GM19372 (cell line): ENCODE measurements around the gene FUT1.
"Not testable (repeated sequence)": the region's sequence is repeated elsewhere in the genome, so short reads cannot be mapped to it uniquely, and the experiment has no call there.

ENCODE experiments used
- ATAC-seq: cut with Tn5 transposase; IDR thresholded peaks from one replicate; pipeline ENCODE4 v1.9.1; 2021; ENCODE audit warnings: mild to moderate bottlenecking, low read depth, moderate library complexity; ENCODE audit not compliant: unreplicated experiment

Gene FUT1

DNA sequence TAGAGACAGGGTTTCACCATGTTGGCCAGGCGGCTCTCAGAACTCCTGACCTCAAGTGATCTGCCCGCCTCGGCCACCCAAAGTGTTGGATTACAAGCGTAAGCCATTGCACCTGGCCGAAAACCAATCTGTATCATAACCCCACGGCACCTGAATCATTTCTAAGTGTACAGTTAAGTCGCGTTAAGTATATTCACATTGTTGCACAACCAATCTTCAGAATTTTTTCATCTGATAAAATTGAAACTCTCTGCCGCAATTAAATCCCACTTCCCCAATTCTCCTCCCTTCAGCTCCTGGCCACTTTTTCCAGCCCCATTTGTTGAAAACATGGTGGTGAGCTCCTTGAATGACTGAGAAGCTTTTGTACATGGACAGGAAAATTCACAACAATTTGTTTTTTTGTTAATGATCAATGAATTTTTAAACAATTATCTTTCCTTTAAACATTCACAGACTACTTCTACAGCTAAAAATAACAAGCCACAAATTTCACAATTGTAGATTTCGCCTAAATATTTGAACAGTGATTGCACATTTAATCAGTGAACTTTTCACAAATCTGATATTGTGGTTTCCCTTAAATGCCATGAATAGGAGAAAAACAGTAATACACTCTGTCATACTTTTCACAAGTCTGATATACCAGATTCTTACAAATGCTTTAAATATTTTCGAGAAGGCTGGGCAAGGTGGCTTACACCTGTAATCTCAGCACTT, 16.7 kb upstream of the FUT1 start:
- ATAC-seq: no peak

DNA sequence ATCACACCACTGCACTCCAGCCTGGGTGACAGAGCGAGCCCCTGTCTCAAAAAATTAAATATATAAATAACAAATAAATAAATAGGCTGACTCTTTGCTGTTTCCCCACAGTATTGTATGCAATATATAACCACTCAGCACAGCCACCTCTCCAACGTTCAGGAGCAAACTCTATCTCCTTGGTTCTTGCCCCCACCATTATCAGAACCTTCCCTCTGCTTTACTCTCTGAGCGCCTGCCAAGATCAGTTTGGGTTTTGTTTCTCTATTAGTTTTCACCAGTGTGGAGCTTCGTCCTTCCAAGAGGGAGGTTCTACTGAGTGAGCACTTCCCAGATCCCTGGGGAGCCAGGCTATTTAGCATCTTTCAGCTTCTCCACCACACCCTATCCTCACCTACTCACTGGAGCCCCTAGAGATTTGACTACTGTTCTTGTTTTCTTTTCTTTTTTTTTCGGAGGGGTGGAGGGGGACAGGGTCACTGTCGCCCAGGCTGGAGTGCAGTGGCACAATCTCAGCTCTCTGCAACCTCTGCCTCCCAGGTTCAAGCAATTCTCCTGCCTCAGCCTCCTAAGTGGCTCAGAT, 15.8 kb upstream of the FUT1 start:
- not testable (repeated sequence) for ATAC-seq

DNA sequence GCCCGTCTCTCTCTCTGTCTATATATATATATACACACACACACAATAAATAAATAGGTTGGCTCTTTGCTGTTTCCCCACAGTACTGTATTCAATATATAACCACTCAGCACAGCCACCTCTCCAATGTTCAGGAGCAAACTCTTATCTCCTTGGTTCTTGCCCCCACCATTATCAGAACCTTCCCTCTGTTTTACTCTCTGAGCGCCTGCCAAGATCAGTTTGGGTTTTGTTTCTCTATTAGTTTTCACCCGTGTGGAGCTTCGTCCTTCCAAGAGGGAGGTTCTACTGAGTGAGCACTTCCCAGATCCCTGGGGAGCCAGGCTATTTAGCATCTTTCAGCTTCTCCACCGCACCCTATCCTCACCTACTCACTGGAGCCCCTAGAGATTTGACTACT, 13.4 kb upstream of the FUT1 start:
- not testable (repeated sequence) for ATAC-seq

DNA sequence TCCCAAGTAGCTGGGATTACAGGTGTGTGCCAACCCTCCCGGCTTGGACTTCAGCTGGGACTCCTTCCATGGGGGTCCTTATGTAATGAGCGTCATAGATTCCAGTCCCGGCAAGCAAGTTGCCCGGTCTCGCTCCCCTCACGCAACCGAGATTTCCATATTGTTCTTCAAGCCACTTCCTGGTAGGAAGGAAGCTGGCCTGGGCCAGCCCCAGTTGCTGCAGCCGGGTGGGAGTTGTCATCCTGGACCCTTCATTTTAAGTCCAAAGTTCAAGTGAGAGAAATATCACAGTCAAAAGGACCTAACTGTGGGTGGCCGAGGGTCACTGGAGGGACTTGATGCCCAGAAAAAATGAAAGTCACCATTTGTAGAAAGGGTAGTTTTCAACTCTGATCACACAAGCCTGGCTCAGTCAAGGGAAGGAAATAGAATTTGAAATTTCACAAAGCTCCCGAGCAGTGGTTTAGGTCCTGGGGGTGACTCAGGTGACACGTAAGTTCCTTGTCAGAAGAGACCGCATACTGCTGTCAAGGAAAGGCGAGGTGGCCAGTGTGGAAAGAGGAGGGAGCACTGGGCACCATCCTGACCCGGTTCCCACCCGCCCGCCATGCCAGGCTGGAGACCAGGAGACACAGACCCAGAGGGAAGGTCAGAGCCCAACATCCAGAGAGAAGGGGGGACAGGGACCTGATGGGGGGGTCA, 8.2 kb upstream of the FUT1 start:
- ATAC-seq: no peak

DNA sequence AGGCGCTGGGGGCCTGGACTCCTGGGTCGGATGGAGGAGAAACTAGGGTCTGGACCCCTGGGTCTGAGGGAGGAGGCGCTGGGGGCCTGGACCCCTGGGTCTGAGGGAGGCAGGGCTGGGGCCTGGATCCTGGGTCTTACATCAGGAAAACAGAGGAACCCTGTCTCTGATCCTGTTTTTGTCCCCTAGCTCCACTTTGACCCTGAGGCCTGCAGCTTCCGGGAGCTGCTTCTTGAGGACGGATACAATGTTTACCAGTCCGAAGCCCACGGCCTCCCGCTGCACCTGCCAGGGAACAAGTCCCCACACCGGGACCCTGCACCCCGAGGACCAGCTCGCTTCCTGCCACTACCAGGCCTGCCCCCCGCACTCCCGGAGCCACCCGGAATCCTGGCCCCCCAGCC, 5.3 kb upstream of the FUT1 start:
- ATAC-seq: no peak

DNA sequence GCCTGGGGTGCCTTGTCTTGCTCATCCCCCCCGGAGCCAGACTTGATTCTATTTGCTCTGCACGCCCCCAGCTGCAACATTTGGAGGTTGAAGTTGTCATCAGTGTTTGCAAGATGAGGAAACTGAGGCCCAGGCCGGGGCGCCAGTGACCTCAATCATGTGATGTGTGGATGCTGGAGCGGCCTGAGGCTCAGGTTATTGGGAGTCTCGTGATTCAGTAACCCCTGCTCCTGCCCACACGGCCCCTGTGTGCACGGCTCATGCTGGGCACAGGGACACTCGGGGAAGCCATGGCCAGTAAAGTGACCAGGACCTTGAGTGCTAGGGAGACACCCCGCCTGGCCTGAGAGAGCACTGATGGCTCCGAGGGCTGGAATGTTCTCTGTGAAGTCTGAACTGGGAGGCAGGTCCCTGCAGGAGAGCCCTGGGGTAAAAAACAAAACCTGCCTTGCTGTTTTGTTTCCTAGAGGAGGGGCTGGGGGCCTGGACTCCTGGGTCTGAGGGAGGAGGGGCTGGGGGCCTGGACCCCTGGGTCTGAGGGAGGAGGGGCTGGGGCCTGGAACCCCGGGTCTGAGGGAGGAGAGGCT, 4.7 kb upstream of the FUT1 start:
- ATAC-seq: no peak

DNA sequence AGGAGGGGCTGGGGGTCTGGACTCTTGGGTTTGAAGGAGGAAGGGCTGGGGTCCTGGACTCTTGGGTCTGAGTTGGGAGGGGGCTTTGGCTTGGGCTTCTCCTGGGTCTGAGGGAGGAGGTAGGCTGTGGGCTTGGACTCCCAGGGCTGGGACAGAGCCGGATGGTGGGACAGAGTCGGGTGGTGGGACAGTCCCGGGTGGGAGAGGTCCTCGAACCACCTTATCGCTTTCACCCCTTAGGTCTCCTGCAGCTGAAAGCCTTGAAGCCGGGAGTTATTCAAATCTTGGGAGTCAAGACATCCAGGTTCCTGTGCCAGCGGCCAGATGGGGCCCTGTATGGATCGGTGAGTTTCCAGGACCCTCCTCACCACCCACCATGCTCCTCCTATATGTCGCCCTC, 4.2 kb upstream of the FUT1 start:
- ATAC-seq: no peak

DNA sequence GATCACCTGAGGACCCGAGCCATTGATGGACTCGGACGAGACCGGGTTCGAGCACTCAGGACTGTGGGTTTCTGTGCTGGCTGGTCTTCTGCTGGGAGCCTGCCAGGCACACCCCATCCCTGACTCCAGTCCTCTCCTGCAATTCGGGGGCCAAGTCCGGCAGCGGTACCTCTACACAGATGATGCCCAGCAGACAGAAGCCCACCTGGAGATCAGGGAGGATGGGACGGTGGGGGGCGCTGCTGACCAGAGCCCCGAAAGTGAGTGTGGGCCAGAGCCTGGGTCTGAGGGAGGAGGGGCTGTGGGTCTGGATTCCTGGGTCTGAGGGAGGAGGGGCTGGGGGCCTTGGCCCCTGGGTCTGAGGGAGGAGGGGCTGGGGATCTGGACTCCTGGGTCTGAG, 3.8 kb upstream of the FUT1 start:
- ATAC-seq: no peak

DNA sequence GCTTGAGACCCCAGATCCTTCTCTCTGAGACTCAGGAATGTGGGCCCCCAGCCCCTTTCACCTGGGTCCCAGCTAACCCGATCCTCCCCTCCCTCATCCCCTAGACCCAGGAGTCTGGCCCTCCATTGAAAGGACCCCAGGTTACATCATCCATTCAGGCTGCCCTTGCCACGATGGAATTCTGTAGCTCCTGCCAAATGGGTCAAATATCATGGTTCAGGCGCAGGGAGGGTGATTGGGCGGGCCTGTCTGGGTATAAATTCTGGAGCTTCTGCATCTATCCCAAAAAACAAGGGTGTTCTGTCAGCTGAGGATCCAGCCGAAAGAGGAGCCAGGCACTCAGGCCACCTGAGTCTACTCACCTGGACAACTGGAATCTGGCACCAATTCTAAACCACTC, 3.3 kb upstream of the FUT1 start:
- ATAC-seq: no peak

DNA sequence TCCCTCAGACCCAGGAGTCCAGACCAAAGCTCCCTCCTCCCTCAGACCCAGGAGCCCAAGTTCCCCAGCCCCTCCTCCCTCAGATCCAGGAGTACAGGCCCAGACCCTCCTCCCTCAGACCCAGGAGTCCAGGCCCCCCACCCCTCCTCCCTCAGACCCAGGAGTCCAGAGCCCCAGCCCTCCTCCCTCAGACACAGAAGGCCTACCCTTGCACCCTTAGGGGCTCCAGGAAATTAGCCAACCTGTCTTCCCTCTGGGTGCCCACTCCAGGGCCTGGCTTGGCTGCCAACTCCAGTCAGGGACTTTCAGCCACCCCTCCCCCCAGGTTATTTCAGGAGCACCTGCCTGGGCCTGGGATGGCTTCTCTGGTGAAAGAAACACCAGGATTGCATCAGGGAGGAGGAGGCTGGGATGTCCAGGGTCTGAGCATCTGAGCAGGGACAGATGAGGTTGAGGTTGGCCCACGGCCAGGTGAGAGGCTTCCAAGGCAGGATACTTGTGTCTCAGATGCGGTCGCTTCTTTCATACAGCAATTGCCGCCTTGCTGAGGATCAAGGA, 2.7 kb upstream of the FUT1 start, which contains the start of gene FGF21:
Gene FGF21, plus strand, starts transcription at position 441 of the 558 bp plus-strand sequence. CDS start 713 bp downstream, outside the sequence.
- ATAC-seq: no peak

DNA sequence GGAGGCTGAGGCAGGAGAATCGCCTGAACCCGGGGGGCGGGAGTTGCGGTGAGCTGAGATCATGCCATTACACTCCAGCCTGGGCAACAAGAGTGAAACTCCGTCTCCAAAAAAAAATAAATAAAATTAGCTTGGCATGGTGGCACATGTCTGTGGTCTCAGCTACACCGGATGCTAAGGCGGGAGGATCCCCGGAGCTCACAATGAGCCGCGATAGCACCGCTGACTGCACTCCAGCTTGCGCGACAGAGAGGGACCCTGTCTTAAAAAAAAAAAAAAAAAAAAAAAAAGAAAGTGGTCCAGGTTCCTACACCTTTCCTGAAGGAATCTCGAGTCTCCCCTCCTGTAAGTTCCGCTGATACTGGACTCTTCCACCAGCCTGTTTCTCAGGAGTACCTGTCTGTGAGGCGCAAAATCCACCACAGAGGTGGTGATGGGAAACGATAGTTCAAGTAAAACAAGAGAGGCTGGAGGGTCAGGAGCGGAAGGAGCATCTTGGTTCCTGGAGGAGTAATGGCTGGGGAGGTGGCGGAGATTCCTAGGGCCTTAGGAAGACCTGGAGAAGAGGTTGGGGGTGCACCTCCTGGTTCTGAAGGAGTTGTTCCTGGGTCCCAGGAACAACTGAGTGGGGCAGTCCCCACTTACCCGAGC, 471 bp downstream of the FUT1 start:
- ATAC-seq: no peak

DNA sequence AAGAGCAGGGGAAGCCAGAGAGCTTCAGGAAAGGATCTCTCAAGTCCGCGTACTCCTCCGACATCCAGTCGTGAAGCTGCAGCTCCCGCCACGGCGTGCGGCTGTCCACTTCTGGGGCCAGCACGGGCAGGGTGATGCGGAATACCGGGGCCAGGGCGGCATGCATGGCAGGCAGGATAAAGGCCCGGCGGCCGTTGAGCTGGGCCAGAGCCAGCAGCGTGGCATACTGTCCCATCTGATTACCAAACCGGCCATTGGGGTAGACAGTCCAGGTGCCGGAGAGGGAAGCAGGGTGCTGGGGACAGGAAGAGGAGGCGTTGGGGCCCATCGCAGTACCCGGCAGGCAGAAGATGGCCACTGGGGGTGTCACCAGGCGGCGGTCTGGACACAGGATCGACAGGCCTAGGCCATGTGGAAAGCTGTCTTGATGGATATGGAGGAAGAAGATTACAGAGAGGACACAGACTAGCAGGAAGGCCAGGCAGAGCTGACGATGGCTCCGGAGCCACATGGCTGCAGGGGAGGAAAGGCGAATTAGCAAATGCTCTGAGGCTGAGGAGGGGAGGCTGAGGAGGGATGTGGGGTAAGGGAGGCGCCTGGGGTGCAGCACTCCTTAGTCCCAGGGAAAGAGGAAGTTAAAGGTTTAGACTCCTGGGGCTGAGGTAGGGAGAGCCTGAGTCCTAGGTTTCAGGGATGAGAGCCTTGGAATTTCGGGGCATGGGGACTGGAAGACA, 1.5 kb downstream of the FUT1 start:
- no peak for ATAC-seq

DNA sequence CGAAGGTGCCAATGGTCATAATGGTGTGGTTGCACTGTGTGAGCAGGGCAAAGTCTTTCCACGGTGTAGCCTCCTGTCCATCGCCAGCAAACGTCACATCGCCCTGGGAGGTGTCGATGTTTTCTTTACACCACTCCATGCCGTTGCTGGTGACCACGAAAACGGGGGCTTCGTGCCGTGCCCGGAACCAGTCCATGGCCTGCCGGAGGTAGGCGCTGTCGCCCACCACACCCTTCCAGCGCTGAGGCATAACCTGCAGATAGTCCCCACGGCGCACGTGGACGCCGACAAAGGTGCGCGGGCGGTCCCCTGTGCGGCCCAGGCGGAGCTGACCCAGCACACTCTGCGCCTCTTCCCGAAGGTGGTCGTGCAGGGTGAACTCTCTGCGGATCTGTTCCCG, 2.1 kb downstream of the FUT1 start:
- ATAC-seq: no peak

DNA sequence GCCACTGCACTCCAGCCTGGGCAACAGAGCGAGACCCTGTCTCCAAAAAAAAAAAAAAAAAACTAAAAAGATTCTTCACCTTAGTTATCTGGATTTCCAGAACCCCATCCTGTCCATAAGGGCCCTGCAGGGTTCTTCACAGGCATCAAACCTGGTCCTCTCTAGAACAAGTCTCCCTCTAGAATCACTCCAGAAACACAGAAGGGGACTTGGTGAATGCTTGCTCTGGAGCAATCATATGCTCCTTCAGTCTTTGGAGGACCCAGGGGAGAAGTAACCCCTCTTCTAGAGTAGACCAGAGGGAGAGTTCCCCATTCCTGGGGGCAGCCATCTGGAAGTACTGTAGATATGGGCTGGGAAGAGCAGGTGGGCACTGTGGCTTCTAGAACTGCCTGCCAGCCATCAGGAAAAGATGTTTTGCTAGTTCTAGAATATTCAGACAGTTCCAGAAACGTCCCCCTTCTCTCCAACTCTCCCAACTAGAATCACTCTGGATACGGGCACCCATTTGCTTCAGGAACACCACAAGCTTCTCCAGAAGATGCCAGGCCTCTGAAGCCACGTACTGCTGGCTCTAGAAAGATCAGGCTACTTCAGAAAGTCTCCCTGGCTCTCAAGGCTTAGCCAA, 2.8 kb downstream of the FUT1 start:
- no peak for ATAC-seq

DNA sequence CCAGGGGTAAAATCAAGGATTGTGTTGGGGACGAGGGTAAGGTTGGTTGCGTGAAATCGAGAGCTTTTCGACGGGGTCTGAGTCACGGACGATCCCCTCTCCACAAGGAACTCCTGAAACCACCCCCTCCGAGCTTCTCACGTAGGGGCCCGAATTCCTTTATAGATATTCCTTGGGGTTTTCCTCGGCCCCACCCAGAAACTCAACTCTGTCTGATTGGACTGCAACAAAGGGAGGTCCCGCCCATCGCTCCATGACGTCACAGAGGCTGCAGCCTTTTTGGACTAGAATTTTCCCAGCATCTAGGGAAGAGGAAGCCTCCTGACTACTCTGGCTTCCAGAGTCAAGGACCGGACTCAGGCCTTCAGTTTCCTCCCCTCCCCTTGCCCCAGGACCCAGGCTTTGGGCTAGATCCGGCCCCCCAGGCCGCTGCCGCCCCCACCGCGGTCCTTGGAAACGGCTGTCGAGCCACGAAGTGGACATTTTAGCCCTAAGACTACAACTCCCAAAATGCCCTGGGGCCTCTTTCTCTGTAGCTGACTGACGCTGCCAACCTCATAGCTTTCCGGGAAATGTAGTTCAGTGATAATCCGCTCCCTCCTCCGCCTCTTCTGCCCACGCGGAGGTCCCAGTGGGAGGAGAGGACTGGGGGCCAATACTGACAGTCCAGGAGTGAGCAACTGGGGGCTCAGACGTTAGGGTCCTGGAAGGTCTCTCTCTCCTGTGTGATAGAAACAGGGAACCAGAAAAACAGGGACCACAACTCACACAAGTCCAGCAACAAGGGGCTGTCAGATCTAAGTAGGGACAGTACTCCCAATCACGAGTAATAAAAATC, 5.5 kb downstream of the FUT1 start, which contains the start of gene IZUMO1:
Gene IZUMO1, minus strand, starts transcription at position 172 of the 838 bp plus-strand sequence. CDS start 1,050 bp downstream, outside the sequence.
- no peak for ATAC-seq

DNA sequence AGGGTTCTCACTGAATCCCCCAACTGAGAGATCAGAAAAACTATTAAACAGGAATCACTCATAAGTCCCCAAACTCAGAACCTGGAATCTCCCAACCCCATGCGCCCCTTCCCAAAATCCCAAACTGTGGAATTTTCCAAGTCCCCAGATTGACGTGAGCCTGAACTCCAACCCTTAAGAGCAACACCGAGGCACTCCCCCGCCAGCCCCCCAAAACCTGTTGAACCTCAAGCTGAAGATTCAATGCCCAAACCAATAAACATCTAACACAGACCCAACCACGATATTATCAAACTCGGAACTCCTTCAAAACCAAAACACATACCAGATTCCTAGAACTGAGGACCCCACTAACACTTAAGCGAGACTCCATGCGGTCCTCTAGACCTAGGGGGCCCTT, 6.3 kb downstream of the FUT1 start:
- no peak for ATAC-seq

DNA sequence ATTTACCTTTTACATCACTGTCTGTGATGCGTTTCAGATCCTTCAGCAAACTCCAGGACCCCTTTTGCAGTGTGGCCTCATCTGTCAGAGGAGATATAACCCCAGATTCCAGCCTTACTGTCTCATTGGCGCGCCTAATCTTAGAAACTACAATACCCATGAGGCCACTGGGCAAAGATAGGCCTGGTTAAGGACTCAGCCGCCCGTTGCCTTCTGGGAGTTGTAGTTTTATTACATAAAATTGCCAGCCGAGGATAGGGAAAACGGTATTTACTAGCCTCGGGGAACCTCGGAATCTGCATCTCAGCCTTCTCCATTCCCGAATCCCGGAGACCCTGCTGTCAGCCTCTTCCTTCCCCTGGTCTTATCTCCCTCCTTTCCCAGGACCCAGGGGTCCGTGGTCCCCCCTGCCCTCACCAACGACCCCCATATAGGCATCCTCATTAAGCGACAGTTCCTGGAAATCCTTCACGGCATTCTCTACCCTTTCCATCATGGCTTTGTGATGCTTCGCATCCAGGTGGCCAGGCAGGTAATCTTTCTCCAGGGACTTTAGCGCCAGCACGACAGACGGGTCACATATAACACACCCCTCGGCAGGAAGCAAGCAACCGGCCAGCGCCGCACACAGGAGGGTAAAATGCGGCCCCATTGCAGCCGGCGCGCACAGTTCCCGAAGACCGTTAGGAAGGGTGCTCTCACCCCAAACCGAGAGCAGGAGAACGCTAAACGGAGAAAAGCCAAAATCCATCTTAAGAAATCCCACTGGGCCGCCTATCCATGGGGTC, 7.0 kb downstream of the FUT1 start:
- ATAC-seq: no peak

DNA sequence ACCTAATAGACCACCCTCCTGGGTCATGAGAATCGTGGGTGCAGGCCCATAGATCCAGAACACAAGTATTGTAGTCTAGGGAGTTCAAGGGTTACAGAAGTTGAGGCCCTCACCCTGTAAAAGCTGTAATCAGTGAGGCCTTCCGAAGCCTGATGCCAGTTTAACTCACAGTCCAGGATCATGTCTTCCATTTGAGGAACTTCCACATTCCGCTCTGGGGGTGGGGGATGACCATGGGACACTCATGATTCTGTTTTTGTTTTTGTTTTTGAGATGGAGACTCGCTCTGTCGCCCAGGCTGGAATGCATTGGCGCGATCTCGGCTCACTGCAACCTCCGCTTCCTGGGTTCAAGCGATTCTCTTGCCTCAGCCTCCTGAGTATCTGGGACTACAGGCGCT, 10.3 kb downstream of the FUT1 start:
- ATAC-seq: no peak
